Measurements from ENCODE around the gene RASGRP4.
"Not testable (repeated sequence)": the region's sequence is repeated elsewhere in the genome, so short reads cannot be mapped to it uniquely, and the experiment has no call there.

RASGRP4 gene

DNA sequence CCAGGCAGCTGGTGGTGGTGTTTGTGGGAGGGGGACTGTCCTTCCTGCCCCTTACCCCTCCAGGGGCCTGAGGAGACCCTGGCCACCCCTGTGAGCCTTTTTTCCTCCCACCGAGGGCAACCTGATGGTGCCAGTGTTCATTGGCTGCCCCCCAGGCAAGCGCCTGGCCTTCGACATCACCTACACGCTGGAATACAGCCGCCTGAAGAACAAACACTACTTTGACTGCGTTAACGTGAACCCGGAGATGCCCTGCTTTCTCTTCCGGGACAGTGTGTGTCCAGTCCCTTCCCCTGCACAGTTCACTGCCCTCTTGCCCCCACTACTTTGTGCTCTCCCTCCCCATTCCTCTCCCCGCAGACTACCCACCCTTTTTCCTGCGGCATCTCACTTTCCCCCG lies 59.0 kb downstream of the RASGRP4 start:
- DNase-seq = no peak

- not testable (repeated sequence) for DNase-seq
These were observed 62.9 kb downstream of the RASGRP4 start for GRCh38 chr19:38362946-38363688.

DNA sequence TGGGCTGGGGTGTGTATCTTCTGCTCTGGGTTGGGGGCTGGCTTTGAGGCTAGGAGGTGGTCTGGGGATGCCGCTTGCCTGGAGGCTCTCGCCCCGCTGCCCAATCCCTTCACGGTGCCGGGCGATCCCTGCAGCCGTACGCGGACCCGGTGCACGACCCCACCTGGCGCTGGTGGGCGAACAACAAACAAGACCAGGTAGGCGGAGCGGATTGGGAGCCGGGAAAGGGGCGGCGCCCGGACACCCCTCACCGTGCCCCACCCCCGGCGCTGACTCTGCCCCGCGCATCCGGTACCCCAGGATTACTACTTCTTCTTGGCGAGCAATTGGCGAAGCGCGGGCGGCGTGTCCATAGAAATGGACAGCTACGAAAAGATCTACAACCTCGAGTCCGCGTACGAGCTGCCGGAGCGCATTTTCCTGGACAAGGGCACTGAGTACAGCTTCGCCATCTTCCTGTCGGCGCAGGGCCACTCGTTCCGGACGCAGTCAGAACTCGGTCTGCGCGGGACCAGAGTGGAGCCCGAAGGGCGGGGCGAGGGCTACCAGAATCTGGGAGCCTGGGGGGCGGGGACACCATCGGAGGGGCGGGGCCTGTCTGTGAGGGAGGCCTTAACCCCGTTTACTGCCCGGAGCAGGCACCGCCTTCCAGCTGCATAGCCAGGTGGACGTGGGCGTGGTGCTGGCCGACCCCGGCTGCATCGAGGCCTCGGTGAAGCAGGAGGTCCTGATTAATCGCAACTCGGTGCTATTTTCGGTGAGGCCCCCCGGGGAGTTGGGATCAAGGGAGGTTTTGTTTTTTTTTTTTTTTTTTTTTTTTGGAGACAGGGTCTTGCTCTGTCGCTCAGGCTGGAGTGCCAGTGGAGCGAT lies 63.7 kb downstream of the RASGRP4 start:
- DNase-seq = no peak

GRCh38 chr19:38361633-38362075 lies 64.4 kb downstream of the RASGRP4 start:
- peak; percentile 21 for DNase-seq

- DNase-seq = no peak
These were observed 65.0 kb downstream of the RASGRP4 start for GRCh38 chr19:38360839-38361631.

DNA sequence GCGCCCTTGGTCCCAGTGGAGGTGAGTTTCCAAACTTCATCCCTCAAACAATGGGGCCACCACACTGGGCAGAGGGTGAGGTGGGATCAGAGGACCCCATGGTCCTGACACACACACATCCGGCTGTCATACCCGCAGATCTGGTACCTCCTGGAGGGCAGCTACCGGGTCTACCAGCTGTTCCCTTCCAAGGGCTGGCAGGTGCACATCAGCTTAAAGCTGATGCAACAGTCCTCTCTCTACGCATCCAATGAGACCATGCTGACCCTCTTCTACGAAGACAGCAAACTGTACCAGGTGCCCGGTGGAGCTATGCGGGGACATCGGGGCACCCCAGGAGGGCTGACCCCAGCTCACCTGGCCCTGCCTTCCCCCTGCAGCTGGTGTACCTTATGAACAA lies 65.7 kb downstream of the RASGRP4 start:
- no peak for DNase-seq

DNA sequence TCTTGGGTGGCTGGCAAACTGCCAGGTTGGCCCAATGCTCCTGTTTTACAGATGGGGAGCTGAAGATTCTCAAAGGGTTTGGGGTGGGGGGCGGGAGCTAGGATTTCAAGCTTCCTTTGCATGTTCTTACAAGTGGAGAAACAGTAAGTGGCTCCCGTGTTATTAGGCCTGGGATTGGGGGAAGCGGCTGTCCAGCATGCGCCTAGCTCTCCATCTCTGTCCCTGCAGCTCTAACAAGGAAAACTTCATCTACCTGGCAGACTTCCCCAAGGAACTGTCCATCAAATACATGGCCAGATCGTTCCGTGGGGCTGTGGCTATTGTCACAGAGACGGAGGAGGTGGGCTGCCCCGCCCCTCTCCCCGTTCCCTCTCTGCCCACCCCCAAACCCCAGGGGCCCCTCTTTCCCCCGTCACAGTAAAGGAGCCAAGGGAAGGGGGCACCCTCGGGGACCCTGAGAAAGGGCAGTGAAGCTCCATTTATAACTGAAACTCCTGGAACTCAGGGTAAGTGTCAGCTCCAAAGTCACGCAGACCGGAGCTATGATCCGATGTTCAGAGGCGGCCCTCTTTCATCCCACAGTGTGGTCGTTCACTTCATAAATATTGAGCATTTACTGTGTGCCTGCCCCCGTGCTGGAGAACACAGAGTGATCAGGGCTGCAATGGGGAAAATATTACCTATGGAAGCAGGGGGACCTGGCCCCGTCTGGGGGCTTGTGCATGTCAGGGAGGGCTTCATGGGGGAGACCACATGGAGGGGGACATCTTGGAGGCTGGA lies 66.6 kb downstream of the RASGRP4 start:
- DNase-seq = no peak

Measured in midbrain (tissue), 1 donor.